Ramos (cell line): Measurements from ENCODE around the gene EWSR1.

Experiments used
- in situ Hi-C: fragments of 300-500 bp; cut with MboI; formaldehyde crosslinking; loops from one replicate; pipeline ENCODE4 v1.14.3; 2022; ENCODE audit warnings: low sequenced_read_pairs; ENCODE audit not compliant: unreplicated experiment

The EWSR1 gene

GRCh38 chr22:29348956-29349355 lies 80.9 kb downstream of the EWSR1 start:
- in situ Hi-C loops = no loop called here
